Omental fat pad (tissue), 4 donors: ENCODE measurements around the gene POU3F2. TPM values are rescaled to one million over a fixed set of nuclear protein-coding genes. Genes with fewer than 3 reads are reported as not detected.

ENCODE experiments used
- ATAC-seq: fragments of 150-250 bp; one replicate; pipeline ENCODE4 v1.9.1; 2016; ENCODE audit warnings: mild to moderate bottlenecking, moderate library complexity; ENCODE audit not compliant: low FRiP score
- DNase-seq: peaks from one replicate; pipeline ENCODE4 v3.0.0-alpha.2; 2019; ENCODE audit warnings: low spot score
- CTCF ChIP-seq, 3 donors: fragments of 450-650 bp; IDR thresholded peaks; one replicate each; pipeline ENCODE4 v1.5.1; 2016 to 2017; ENCODE audit warnings: antibody characterized with exemption in 3 of 3, mild to moderate bottlenecking in 3 of 3, moderate library complexity in 2 of 3
- total RNA-seq, 4 donors: library from RNA; depleted of rRNA; stranded (reverse); fragments of >200 nt; gene quantifications; one replicate each; pipeline ENCODE4 v1.1.0, GENCODE V29; 2016

POU3F2 gene
- total RNA-seq, 4 donors from 2014 or later = not detected

GRCh38 chr6:98871057-98871456, 36.7 kb downstream of the POU3F2 start:
- no peak for TF ChIP-seq CTCF (IDR thresholded peaks at IDR 0.05)
- no peak for ATAC-seq
- no peak for DNase-seq

- no peak for ATAC-seq
- no peak for TF ChIP-seq CTCF (IDR thresholded peaks at IDR 0.05)
- DNase-seq = no peak
These were observed 37.4 kb downstream of the POU3F2 start for GRCh38 chr6:98871821-98872220.

- ATAC-seq = no peak
- TF ChIP-seq CTCF (IDR thresholded peaks at IDR 0.05) = no peak
- no peak for DNase-seq
These were observed 41.0 kb downstream of the POU3F2 start for GRCh38 chr6:98875375-98875774.

- ATAC-seq (no peak), DNase-seq (no peak)
- TF ChIP-seq CTCF (IDR thresholded peaks at IDR 0.05) = no peak
These were observed 42.9 kb downstream of the POU3F2 start for GRCh38 chr6:98877250-98877649.

GRCh38 chr6:98880486-98880885, 46.1 kb downstream of the POU3F2 start:
- DNase-seq (no peak), ATAC-seq (no peak)

GRCh38 chr6:98885330-98885729, 51.0 kb downstream of the POU3F2 start:
- DNase-seq (no peak), ATAC-seq (no peak)

More at GRCh38 chr6:98880486-98880885, 46.1 kb downstream of the POU3F2 start:
- no peak for TF ChIP-seq CTCF (IDR thresholded peaks at IDR 0.05)

More at GRCh38 chr6:98885330-98885729, 51.0 kb downstream of the POU3F2 start:
- no peak for TF ChIP-seq CTCF (IDR thresholded peaks at IDR 0.05)
